OCI-LY1 (cell line): ENCODE data around the gene POU4F1.

Experiments used
- EZH2 ChIP-seq: fragments of 200-600 bp; sonication (generic), shearing (Covaris generic); IDR thresholded peaks from 2 replicates; pipeline ENCODE4 v1.8.0; 2017; ENCODE audit warnings: borderline replicate concordance, mixed run types, mild to moderate bottlenecking, antibody characterized with exemption, low read length, moderate library complexity, mixed read lengths
- TF ChIP-seq, protein P1 (sequence below): fragments of 200-600 bp; sonication (generic), shearing (Covaris generic); IDR thresholded peaks from 2 replicates; pipeline ENCODE4 v1.5.1; 2017; ENCODE audit warnings: mild to moderate bottlenecking, antibody characterized with exemption, low read length, moderate library complexity, mixed read lengths

DNA sequence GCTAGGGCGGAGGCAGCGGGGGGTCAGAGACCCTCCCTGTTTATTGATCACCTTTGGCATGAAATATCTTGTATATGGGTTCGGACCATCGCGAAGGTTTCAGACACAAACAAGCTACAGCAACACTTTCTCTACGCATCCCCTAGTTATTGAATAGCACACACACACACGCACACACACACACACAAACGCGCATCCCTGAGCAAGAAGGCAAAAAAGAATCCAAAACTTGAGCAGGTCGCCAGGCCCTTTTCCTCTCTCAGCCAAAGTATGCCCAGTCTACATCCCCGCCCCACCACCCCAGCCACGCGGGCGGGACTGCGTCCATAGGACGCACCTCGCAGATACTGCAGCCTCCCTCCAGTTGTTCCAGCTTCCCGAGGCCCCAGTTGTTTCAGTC is 16.0 kb downstream of the POU4F1 start:
- TF ChIP-seq, protein P1, sequence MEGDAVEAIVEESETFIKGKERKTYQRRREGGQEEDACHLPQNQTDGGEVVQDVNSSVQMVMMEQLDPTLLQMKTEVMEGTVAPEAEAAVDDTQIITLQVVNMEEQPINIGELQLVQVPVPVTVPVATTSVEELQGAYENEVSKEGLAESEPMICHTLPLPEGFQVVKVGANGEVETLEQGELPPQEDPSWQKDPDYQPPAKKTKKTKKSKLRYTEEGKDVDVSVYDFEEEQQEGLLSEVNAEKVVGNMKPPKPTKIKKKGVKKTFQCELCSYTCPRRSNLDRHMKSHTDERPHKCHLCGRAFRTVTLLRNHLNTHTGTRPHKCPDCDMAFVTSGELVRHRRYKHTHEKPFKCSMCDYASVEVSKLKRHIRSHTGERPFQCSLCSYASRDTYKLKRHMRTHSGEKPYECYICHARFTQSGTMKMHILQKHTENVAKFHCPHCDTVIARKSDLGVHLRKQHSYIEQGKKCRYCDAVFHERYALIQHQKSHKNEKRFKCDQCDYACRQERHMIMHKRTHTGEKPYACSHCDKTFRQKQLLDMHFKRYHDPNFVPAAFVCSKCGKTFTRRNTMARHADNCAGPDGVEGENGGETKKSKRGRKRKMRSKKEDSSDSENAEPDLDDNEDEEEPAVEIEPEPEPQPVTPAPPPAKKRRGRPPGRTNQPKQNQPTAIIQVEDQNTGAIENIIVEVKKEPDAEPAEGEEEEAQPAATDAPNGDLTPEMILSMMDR: no peak
- no peak for TF ChIP-seq EZH2
